HFFc6 (cell line): ENCODE measurements around the gene SUPT4H1. TPM values are rescaled to one million over a fixed set of nuclear protein-coding genes. Genes with fewer than 3 reads are reported as not detected.

Source experiments
- DNase-seq: peaks from one replicate; pipeline ENCODE4 v3.0.0-alpha.2; 2018
- H3K27ac Mint-ChIP-seq: 2 replicates; pipeline ENCODE4 v1.8.0; 2020; ENCODE audit warnings: mild to moderate bottlenecking, mixed read lengths
- H3K27me3 Mint-ChIP-seq: 2 replicates; pipeline ENCODE4 v1.8.0; 2021; ENCODE audit warnings: mild to moderate bottlenecking, moderate library complexity, mixed read lengths; ENCODE audit not compliant: insufficient read depth
- H3K36me3 Mint-ChIP-seq: 2 replicates; pipeline ENCODE4 v1.8.0; 2021; ENCODE audit warnings: low read depth, mixed read lengths
- H3K4me1 Mint-ChIP-seq: 2 replicates; pipeline ENCODE4 v1.8.0; 2020; ENCODE audit warnings: low read depth, mixed read lengths
- H3K4me3 Mint-ChIP-seq: 2 replicates; pipeline ENCODE4 v1.8.0; 2020; ENCODE audit warnings: mild to moderate bottlenecking, moderate library complexity, mixed read lengths
- H3K9me3 Mint-ChIP-seq: 2 replicates; pipeline ENCODE4 v1.8.0; 2020; ENCODE audit warnings: mild to moderate bottlenecking, mixed read lengths
- CTCF ChIP-seq: fragments of 200-600 bp; sonication (generic); IDR thresholded peaks from 2 replicates; pipeline ENCODE4 v1.5.0; 2021; ENCODE audit warnings: antibody characterized with exemption, mild to moderate bottlenecking
- total RNA-seq, 6 experiments: library from RNA; stranded (reverse); fragmentation: NEBNext Ultra II Directional; extraction: Animal tissue kit (Norgen Biotek cat#: 25700); gene quantifications; 2 replicates in 1 of 6; 3 replicates in 5 of 6; pipeline ENCODE4 v1.2.3, GENCODE V29; 2021

Gene SUPT4H1
- total RNA-seq, 6 experiments from 2014 or later = 95.6 to 110 (median 105) TPM

- Mint-ChIP-seq H3K4me3 (peak overlapping the region; percentile 99), H3K27me3 (peaks cover 4% of the 10 kb centered on the region; the same call in 1 of the 2 replicates), H3K9me3 (no peaks in the 10 kb centered on the region), H3K27ac (peak overlapping the region; percentile 80), H3K36me3 (peaks cover 31% of the 10 kb centered on the region), H3K4me1 (peaks cover 21% of the 10 kb centered on the region)
- DNase-seq = peak; percentile 35
- no peak for TF ChIP-seq CTCF
These were observed 791 bp upstream of the SUPT4H1 start for GRCh38 chr17:58352596-58353388.

GRCh38 chr17:58351182-58351581, 819 bp downstream of the SUPT4H1 start:
- Mint-ChIP-seq H3K4me3 (peak overlapping the region; percentile 99), H3K36me3 (peaks cover 44% of the 10 kb centered on the region), H3K27ac (peak overlapping the region; percentile 91), H3K27me3 (peaks cover 1% of the 10 kb centered on the region; the same call in 1 of the 2 replicates), H3K9me3 (no peaks in the 10 kb centered on the region), H3K4me1 (peaks cover 21% of the 10 kb centered on the region)
- no peak for TF ChIP-seq CTCF
- no peak for DNase-seq

- H3K4me3 Mint-ChIP-seq = no peak overlapping the region
- no peaks in the 10 kb centered on the region for H3K9me3 Mint-ChIP-seq
- peaks cover 17% of the 10 kb centered on the region for H3K4me1 Mint-ChIP-seq
- no peak overlapping the region for H3K27ac Mint-ChIP-seq
- no peak for TF ChIP-seq CTCF
- H3K36me3 Mint-ChIP-seq = peaks cover 57% of the 10 kb centered on the region
- no peak for DNase-seq
- peaks cover 1% of the 10 kb centered on the region; the same call in 1 of the 2 replicates for H3K27me3 Mint-ChIP-seq
These were observed 4.0 kb downstream of the SUPT4H1 start for GRCh38 chr17:58348038-58348437.

- H3K27ac Mint-ChIP-seq = no peak overlapping the region
- no peak for DNase-seq
- no peaks in the 10 kb centered on the region for H3K9me3 Mint-ChIP-seq
- TF ChIP-seq CTCF = no peak
- peaks cover 46% of the 10 kb centered on the region for H3K36me3 Mint-ChIP-seq
- H3K4me3 Mint-ChIP-seq = no peak overlapping the region
- H3K27me3 Mint-ChIP-seq = no peaks in the 10 kb centered on the region; the same call in 1 of the 2 replicates
- peaks cover 5% of the 10 kb centered on the region for H3K4me1 Mint-ChIP-seq
These were observed 6.5 kb downstream of the SUPT4H1 start for GRCh38 chr17:58345500-58345899.

GRCh38 chr17:58344791-58345157, 7.2 kb downstream of the SUPT4H1 start:
- Mint-ChIP-seq H3K4me1 (peaks cover 11% of the 10 kb centered on the region), H3K27ac (no peak overlapping the region), H3K36me3 (peaks cover 44% of the 10 kb centered on the region), H3K9me3 (no peaks in the 10 kb centered on the region), H3K27me3 (no peaks in the 10 kb centered on the region; the same call in 1 of the 2 replicates), H3K4me3 (no peak overlapping the region)
- no peak for TF ChIP-seq CTCF
- DNase-seq = no peak
